SJSA1 (cell line): ENCODE data around the gene SMIM13. TPM values are rescaled to one million over a fixed set of nuclear protein-coding genes. Genes with fewer than 3 reads are reported as not detected.
"Not testable (repeated sequence)": the region's sequence is repeated elsewhere in the genome, so short reads cannot be mapped to it uniquely, and the experiment has no call there.

ENCODE experiments used
- DNase-seq, 2 experiments: peaks; one replicate each; pipeline ENCODE4 v3.0.0-alpha.2; 2015 to 2020; ENCODE audit warnings: low spot score in 2 of 2, low read depth in 1 of 2
- H3K27ac ChIP-seq: fragments of 250-450 bp; sonication (Bioruptor Pico); 2 replicates; pipeline ENCODE4 v1.5.1; 2020; ENCODE audit warnings: mild to moderate bottlenecking, moderate library complexity
- H3K27me3 ChIP-seq: fragments of 250-450 bp; sonication (Bioruptor Pico); replicated peaks from 2 replicates; pipeline ENCODE4 v1.5.1; 2020; ENCODE audit warnings: mild to moderate bottlenecking, moderate library complexity
- H3K36me3 ChIP-seq: fragments of 250-450 bp; sonication (Bioruptor Pico); 2 replicates; pipeline ENCODE4 v1.5.1; 2020; ENCODE audit warnings: mild to moderate bottlenecking
- H3K4me1 ChIP-seq: fragments of 250-450 bp; sonication (Bioruptor Pico); replicated peaks from 2 replicates; pipeline ENCODE4 v1.6.1; 2021; ENCODE audit warnings: mild to moderate bottlenecking
- H3K4me3 ChIP-seq: fragments of 250-450 bp; sonication (Bioruptor Pico); 2 replicates; pipeline ENCODE4 v1.5.1; 2020; ENCODE audit warnings: mild to moderate bottlenecking
- H3K9me3 ChIP-seq: fragments of 250-450 bp; sonication (Bioruptor Pico); replicated peaks from 2 replicates; pipeline ENCODE4 v1.5.1; 2020; ENCODE audit warnings: mild to moderate bottlenecking
- total RNA-seq: library from RNA; depleted of rRNA; stranded (reverse); fragments of >200 nt; shearing (Covaris generic); gene quantifications from 2 replicates; pipeline ENCODE4 v1.2.3, GENCODE V29; 2014

The SMIM13 gene
- total RNA-seq, 1 experiment from 2014 or later: 35.9 TPM

DNA sequence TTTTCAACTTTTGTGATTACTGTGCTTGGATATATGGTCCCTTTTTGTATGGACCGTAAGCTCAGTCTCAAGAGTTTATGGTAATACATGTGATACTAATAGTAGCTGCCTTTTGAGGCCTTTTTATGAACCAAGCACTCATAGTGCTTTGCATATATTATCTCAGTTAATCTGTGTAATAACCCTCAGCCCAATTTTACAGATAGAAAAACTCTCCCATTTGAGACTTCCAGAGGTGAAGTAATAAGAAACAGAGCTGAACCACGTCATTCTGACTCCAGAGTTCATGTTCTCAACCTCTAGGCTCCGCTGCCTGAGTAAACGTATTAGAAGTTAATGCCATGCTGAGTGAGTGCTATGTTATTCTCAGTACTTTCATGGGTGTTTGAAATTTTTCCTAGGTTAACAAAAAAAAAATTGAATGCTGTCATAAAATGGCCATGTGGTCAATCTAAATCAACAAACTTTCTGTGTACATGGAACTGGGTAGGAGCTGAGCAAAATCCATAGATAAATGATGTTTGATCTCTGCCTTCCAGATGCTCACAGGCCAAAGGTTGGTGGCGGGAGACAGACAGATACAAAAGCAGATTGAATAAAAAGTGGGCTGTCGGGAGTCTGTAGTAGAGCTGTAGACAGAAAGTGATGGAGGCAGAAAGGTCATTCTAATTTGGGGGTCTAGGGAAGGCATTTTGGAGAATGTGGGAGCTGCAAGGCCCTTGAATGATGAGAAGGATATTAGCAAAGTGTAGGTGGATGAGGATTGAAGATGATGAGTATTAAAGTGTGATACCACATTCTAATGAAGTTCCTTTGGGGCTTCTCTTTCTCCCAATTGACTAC, 26.9 kb upstream of the SMIM13 start:
- Histone ChIP-seq H3K4me3 (no peak overlapping the region), H3K27ac (no peak overlapping the region), H3K9me3 (no peaks in the 10 kb centered on the region), H3K4me1 (no peaks in the 10 kb centered on the region), H3K27me3 (no peaks in the 10 kb centered on the region), H3K36me3 (no peaks in the 10 kb centered on the region)
- no peak for DNase-seq

DNA sequence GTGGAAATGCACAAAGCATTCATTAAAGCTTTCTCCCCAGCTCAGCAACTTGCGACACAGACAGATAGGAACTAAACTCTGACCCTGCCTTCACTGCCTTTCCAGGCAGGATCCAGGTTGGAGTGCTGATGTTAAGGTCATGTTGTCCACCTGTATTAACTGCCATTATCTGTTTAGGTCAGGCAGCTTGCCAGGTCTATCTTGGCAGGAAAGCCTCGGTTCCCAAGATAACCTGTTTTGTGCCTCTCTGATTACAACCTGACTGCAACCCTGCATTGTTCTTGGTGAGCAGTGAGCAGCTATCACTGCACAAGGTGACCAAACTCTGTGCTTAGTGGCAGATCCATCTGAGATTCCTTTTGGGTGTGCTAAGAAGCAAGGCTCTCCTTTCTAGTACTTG, 26.3 kb upstream of the SMIM13 start:
- Histone ChIP-seq H3K4me3 (no peak overlapping the region), H3K9me3 (no peaks in the 10 kb centered on the region), H3K27ac (no peak overlapping the region), H3K4me1 (no peaks in the 10 kb centered on the region), H3K36me3 (no peaks in the 10 kb centered on the region), H3K27me3 (no peaks in the 10 kb centered on the region)
- no peak for DNase-seq

DNA sequence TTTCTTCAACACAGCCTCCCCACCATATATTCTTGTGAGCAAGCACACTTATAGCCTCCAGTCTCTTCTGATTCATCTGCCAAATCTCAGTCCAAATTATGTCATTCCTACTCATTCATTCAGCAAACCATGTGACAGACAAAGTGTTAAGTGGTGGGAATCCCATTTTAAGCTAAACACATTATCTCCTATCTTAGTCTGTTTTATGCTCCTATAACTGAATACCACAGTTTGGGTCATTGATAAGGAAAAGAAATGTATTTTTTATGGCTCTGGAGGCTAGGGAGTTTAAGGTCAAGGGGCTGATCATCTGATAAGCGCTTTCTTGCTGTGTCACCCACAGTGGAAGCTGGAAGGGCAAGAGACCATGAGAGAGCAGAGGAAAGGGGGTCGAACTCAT, 23.9 kb upstream of the SMIM13 start:
- H3K4me3 ChIP-seq: no peak overlapping the region
- no peak overlapping the region for H3K27ac ChIP-seq
- H3K9me3 ChIP-seq: no peaks in the 10 kb centered on the region
- H3K27me3 ChIP-seq: no peaks in the 10 kb centered on the region
- no peak for DNase-seq
- H3K4me1 ChIP-seq: no peaks in the 10 kb centered on the region
- H3K36me3 ChIP-seq: no peaks in the 10 kb centered on the region

DNA sequence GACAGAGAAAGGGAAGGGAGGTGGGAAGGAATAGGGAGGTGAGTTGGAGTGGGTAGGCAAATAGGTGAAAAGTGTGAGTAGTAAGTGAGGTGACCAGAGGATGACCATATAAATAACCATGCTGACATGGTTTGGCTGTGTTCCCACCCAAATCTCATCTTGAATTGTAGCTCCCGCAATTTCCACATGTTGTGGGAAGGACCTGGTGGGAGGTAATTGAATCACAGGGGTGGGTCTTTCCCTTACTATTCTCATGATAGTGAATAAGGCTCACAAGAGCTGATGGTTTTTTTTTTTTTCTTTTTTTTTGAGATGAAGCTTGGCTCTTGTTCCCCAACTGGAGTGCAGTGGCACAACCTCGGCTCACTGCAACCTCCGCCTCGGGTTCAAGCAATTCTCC, 21.5 kb upstream of the SMIM13 start:
- Histone ChIP-seq H3K4me1 (no peaks in the 10 kb centered on the region), H3K36me3 (no peaks in the 10 kb centered on the region), H3K9me3 (no peaks in the 10 kb centered on the region), H3K27ac (no peak overlapping the region), H3K27me3 (no peaks in the 10 kb centered on the region), H3K4me3 (no peak overlapping the region)
- DNase-seq: no peak

DNA sequence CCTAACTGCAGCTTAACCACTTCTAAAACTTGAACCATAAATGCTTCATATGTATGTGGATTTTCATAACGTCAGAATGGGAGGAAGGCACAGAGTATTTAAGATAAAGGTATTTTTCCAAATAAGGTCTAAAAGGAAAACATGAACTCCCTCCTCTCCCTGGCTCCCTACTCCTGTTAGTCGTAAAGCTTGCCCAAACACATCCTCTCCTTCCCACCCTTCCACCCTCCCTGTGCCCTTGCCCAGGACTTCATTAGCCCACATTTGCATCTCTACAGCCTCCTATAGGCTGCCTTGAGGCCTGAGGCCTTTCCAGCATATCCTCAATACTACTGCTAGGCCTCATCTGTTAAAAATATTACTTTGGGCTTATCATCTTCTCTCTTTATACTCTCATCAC, 17.1 kb upstream of the SMIM13 start:
- DNase-seq: no peak
- no peaks in the 10 kb centered on the region for H3K4me1 ChIP-seq
- H3K36me3 ChIP-seq: no peaks in the 10 kb centered on the region
- no peak overlapping the region for H3K27ac ChIP-seq
- H3K4me3 ChIP-seq: no peak overlapping the region
- no peaks in the 10 kb centered on the region for H3K9me3 ChIP-seq
- H3K27me3 ChIP-seq: no peaks in the 10 kb centered on the region

DNA sequence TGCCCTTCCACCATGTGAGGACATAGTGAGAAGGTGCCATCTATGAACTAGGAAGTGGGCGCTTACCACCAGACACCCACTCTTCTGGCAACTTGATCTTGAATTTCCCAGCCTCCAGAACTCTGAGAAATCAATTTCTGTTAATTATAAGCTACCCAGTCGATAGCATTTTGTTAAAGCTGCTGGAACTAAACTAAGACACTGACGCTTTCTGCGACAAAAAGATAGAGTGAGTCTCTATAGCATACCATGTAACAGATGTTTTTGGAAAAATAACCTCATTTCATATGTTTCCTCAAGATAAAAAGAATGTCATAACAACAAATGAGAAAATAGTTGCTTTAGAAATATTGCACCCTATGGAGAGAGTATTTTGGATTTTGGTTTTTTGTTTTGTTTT, 15.4 kb upstream of the SMIM13 start:
- no peak overlapping the region for H3K4me3 ChIP-seq
- H3K27me3 ChIP-seq: no peaks in the 10 kb centered on the region
- H3K9me3 ChIP-seq: no peaks in the 10 kb centered on the region
- no peaks in the 10 kb centered on the region for H3K36me3 ChIP-seq
- H3K4me1 ChIP-seq: no peaks in the 10 kb centered on the region
- H3K27ac ChIP-seq: no peak overlapping the region
- no peak for DNase-seq

DNA sequence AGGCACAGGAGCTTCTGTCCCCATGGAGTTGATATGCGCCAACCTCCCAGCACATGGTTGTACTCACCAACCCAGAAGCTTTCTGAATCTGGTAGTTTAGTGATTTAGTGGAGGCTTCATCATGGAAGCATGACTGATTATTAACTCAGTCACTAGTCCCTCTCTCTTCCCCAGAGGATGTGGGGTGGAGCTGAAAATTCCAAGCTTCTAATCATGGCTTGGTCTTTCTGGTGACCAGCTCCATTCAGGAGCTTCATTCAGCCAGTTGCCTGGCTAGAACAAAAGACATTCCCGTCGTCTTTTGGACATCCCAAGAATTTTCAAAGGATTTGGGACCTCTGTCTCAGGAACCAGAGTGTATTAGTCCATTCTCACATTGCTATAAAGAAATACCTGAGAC, 13.3 kb upstream of the SMIM13 start:
- Histone ChIP-seq H3K27me3 (no peaks in the 10 kb centered on the region), H3K9me3 (no peaks in the 10 kb centered on the region), H3K27ac (no peak overlapping the region), H3K4me1 (0 out of 2 replicates have a peak, but pooled peaks cover 5% of the 10 kb centered on the region), H3K36me3 (no peaks in the 10 kb centered on the region), H3K4me3 (no peak overlapping the region)
- no peak for DNase-seq

DNA sequence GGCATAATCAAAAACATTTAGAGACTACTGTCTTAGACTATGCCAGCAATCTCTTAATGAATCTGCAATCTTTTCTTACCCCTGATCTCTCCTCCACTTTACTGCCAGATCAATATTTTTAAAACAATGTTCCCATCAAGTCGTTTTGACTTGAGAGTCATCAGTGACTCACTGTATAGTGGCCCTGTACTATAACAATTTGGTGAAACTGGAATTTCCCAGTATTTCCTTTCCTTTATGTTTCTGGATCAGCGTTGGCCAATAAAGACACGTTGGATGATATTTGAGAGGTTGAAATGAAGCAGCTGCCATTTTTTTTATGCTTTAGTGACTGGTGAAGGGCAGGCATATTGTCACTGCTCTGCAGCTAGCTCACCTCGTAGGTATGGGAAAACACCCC, 10.1 kb upstream of the SMIM13 start:
- Histone ChIP-seq H3K27ac (no peak overlapping the region), H3K4me1 (peaks cover 17% of the 10 kb centered on the region), H3K36me3 (no peaks in the 10 kb centered on the region), H3K4me3 (no peak overlapping the region), H3K27me3 (no peaks in the 10 kb centered on the region), H3K9me3 (no peaks in the 10 kb centered on the region)
- no peak for DNase-seq

DNA sequence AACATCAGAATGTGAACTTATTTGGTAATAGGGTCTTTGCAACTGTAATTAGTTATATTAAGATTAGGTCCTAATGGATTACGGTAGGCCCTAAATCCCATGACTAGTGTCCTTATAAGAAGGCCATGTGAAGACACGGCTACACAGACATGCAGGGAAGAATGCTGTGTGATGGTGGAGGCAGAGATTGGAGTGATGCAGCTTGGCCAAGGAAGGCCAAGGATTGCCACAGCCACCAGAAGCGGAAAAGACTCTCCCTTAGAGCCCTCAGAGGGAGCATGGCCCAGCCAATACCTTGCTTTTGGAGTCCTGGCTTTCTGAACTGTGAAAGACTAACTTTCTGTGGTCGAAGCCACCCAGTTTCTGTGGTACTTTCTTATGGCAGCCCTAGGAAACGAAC, 9.7 kb upstream of the SMIM13 start:
- Histone ChIP-seq H3K4me1 (peaks cover 17% of the 10 kb centered on the region), H3K9me3 (no peaks in the 10 kb centered on the region), H3K27me3 (no peaks in the 10 kb centered on the region), H3K27ac (no peak overlapping the region), H3K36me3 (no peaks in the 10 kb centered on the region), H3K4me3 (no peak overlapping the region)
- DNase-seq: no peak

DNA sequence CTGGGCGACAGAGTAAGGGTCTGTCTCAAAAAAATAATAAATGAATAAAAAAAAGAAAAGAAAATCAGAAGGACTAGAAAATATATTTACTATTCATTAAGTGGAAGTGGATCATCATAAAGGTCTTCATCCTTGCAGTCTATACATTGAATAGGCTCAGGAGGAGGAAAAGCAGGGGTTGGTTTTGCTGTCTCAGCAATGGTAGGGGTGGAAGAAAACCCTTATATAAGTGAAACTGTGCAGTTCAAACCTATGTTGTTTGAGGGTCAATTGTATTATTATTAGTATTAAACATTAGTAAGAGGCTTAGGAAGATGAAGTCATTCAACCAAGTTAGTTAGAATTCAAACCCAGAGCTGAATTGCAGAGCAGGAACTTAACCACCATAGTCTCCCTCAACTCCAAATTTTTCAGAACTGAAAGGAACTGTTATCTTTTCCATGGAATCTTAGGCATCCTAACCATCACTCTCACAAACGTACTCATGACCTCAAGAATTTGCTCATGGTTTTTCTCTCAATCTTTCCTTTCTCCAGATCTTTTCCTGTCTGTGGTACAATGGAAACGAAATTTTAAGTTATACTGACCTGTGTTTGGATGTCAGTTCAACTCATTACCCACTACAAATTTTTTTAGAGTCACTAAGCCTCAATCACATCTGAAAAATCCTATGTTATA, 7.7 kb upstream of the SMIM13 start:
- Histone ChIP-seq H3K27ac (peak overlapping the region; percentile 45), H3K9me3 (no peaks in the 10 kb centered on the region), H3K27me3 (no peaks in the 10 kb centered on the region), H3K4me1 (peaks cover 17% of the 10 kb centered on the region), H3K36me3 (no peaks in the 10 kb centered on the region), H3K4me3 (no peak overlapping the region)
- DNase-seq: peak; percentile 4 to 60

DNA sequence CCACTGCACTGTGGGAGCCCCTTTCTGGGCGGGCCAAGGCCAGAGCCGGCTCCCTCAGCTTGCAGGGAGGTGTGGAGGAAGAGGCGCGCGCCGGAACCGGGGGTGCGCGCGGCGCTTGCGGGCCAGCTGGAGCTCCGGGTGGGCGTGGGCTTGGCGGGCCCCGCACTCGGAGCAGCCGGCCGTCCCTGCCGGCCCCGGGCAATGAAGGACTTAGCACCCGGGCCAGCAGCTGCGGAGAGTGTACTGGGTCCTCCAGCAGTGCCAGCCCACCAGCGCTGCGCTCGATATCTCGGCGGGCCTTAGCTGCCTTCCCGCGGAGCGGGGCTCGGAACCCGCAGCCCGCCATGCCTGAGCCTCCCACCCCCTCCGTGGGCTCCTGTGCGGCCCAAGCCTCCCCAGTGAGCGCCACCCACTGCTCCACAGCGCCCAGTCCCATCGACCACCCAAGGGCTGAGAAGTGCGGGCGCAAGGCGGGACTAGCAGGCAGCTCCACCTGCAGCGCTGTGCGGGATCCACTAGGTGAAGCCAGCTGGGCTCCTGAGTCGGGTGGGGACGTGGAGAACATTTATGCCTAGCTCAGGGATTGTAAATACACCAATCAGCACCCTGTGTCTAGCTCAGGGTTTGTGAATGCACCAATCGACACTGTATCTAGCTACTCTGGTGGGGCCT, 6.4 kb upstream of the SMIM13 start:
- H3K36me3 ChIP-seq, H3K4me3 ChIP-seq, H3K9me3 ChIP-seq, H3K27me3 ChIP-seq, DNase-seq, H3K27ac ChIP-seq: not testable (repeated sequence)
- peaks cover 17% of the 10 kb centered on the region for H3K4me1 ChIP-seq

DNA sequence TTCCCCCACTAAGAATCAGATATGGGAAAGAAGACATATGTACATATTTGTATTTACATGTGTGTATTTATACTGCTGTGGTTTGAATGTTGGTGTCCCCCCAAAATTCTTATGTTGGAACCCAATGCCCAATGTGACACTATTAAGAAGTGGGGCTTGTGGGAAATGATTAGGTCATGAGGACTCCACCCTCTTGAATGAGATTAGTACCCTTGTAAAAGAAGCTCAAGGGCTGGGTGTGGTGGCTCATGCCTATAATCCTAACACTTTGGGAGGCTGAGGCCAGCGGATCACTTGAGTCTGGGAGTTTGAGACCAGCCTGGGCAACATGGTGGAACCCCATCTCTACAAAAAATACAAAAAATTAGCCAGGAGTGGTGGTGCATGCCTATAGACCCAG, 3.9 kb upstream of the SMIM13 start:
- Histone ChIP-seq H3K4me3 (no peak overlapping the region), H3K27me3 (no peaks in the 10 kb centered on the region), H3K4me1 (peaks cover 18% of the 10 kb centered on the region), H3K27ac (no peak overlapping the region), H3K9me3 (no peaks in the 10 kb centered on the region), H3K36me3 (peaks cover 7% of the 10 kb centered on the region)
- no peak for DNase-seq

DNA sequence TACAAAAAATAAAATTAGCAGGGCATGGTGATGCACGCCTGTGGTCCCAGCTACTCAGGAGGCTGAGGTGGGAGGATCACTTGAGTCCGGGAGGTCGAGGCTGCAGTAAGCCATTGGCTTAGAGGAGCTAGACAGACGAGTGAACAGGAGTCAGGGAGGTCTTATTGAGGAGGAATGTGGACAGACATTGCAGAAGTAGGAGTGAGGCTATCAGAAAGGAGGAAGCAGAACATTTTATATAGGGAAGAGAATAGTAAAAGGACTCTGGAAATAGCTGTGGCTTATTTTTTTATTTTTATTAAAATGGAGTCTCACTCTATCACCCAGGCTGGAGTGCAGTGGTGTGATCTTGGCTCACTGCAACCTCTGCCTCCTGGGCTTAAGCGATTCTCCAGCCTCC, 2.5 kb upstream of the SMIM13 start:
- not testable (repeated sequence) for H3K27me3 ChIP-seq, H3K27ac ChIP-seq, H3K4me3 ChIP-seq

More for the DNA sequence above, 2.5 kb upstream of the SMIM13 start:
- H3K4me1 ChIP-seq: peaks cover 26% of the 10 kb centered on the region
- not testable (repeated sequence) for DNase-seq, H3K9me3 ChIP-seq
- H3K36me3 ChIP-seq: peaks cover 11% of the 10 kb centered on the region
